PFSK-1 (cell line): ENCODE data around the gene CTAG2.

ENCODE experiments used
- FOXP2 ChIP-seq: optimal IDR thresholded peaks from 2 replicates; pipeline ENCODE3; 2011; ENCODE audit warnings: borderline replicate concordance, control low read depth, inconsistent platforms; ENCODE audit not compliant: insufficient read depth; ENCODE audit errors: extremely low read length, extremely low read depth
- POLR2AphosphoS5 ChIP-seq: IDR thresholded peaks from 2 replicates; pipeline ENCODE4 v1.6.1; 2012; ENCODE audit warnings: low read depth, mild to moderate bottlenecking, control low read depth, low read length, moderate library complexity
- SIN3A ChIP-seq: IDR thresholded peaks from 2 replicates; pipeline ENCODE4 v1.6.1; 2012; ENCODE audit warnings: mild to moderate bottlenecking, low read length, moderate library complexity, borderline replicate concordance; ENCODE audit not compliant: insufficient read depth
- TAF1 ChIP-seq: IDR thresholded peaks from 2 replicates; pipeline ENCODE4 v1.6.1; 2012; ENCODE audit warnings: low read length, control low read depth, borderline replicate concordance; ENCODE audit not compliant: insufficient read depth
- TF ChIP-seq, protein P1 (sequence below), 2 experiments: IDR thresholded peaks; 2 replicates each; pipeline versions ENCODE4 v1.6.1 to v1.8.0; 2011 to 2012; ENCODE audit warnings: low read depth in 2 of 2, low read length in 2 of 2, control low read depth in 1 of 2, inconsistent platforms in 1 of 2, mild to moderate bottlenecking in 1 of 2, moderate library complexity in 1 of 2; ENCODE audit not compliant: insufficient read depth in 1 of 2

Gene CTAG2

DNA sequence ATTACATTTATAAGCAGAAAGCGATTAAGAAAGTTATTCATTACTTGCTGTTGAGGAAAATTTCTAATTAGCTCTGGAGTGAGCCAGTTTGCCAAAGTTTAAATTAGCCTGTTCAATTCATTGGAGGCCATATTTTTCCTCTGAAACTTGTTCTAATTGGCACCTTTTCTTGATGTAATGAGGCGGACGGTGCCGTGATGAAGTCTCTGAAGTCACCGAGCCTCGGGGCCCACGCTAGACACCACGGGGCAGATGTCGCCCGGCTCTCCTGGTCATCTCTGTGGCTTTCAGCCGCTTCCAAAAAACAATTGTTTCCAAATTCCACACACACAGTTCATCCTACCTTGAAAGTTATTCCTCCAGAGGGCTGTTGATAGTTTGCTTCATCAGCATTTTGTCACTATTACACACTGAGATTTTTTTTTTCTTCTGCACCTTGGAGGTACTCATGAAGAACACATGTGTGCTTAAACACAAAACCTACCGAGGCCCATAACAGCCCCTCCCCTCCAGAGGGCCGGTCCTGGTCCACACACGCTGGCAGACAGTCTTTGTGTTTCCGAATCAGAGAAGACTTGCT lies 3.9 kb upstream of the CTAG2 start:
- TF ChIP-seq POLR2AphosphoS5 (no peak), SIN3A (no peak), FOXP2 (no peak), TAF1 (no peak)
- TF ChIP-seq, protein P1, sequence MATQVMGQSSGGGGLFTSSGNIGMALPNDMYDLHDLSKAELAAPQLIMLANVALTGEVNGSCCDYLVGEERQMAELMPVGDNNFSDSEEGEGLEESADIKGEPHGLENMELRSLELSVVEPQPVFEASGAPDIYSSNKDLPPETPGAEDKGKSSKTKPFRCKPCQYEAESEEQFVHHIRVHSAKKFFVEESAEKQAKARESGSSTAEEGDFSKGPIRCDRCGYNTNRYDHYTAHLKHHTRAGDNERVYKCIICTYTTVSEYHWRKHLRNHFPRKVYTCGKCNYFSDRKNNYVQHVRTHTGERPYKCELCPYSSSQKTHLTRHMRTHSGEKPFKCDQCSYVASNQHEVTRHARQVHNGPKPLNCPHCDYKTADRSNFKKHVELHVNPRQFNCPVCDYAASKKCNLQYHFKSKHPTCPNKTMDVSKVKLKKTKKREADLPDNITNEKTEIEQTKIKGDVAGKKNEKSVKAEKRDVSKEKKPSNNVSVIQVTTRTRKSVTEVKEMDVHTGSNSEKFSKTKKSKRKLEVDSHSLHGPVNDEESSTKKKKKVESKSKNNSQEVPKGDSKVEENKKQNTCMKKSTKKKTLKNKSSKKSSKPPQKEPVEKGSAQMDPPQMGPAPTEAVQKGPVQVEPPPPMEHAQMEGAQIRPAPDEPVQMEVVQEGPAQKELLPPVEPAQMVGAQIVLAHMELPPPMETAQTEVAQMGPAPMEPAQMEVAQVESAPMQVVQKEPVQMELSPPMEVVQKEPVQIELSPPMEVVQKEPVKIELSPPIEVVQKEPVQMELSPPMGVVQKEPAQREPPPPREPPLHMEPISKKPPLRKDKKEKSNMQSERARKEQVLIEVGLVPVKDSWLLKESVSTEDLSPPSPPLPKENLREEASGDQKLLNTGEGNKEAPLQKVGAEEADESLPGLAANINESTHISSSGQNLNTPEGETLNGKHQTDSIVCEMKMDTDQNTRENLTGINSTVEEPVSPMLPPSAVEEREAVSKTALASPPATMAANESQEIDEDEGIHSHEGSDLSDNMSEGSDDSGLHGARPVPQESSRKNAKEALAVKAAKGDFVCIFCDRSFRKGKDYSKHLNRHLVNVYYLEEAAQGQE (IDR thresholded peaks at IDR 0.05; ENCODE audit: insufficient read depth in 1 of 2, low read depth in 2 of 2, low read length in 2 of 2), result no peak

DNA sequence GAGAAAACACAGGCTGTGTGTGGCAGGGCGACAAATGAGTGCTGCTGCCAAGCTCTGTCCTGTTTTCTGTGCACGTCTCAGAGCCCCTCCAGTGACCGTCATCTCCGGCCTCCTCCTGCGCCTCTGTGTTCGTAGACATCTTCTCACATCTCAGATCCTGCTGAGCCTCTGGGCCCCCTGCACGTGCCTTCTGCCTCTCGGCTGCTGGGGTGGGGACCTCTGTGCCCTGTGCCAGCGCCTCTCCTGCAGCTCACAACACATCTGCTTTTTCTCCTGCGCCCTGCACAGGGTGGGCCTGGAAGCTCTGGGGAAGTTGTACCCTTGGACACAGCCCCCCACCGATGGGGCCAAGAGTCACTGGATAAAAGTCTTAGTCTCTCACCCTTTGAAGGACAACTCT lies 2.4 kb upstream of the CTAG2 start:
- TF ChIP-seq, protein P1 (IDR thresholded peaks at IDR 0.05; ENCODE audit: insufficient read depth in 1 of 2, low read depth in 2 of 2, low read length in 2 of 2), result no peak
- TF ChIP-seq POLR2AphosphoS5 (no peak), SIN3A (no peak), FOXP2 (no peak), TAF1 (no peak)

DNA sequence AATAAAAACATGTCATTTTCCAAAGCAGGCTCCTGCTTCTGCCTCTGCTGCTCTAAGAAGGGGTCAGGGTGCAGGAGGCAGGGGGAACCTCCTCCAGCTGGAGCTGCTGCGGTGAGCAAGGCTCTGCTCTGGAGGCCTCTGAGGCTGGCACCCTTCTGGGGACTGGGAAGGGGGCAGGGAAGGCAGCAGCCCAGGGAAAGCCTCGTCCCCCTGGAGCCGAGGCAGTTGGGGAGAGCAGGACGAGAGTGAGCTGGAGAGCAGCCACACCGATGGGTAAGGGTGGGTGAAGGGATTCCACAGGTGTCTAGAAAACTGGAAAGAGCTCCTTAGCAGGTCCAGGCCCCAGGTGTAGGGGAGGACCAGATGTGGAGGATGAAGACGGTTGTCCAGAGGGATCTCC lies 2.0 kb upstream of the CTAG2 start:
- TF ChIP-seq TAF1 (no peak), POLR2AphosphoS5 (no peak), FOXP2 (no peak), SIN3A (no peak)
- TF ChIP-seq, protein P1 (IDR thresholded peaks at IDR 0.05; ENCODE audit: insufficient read depth in 1 of 2, low read depth in 2 of 2, low read length in 2 of 2), result no peak

DNA sequence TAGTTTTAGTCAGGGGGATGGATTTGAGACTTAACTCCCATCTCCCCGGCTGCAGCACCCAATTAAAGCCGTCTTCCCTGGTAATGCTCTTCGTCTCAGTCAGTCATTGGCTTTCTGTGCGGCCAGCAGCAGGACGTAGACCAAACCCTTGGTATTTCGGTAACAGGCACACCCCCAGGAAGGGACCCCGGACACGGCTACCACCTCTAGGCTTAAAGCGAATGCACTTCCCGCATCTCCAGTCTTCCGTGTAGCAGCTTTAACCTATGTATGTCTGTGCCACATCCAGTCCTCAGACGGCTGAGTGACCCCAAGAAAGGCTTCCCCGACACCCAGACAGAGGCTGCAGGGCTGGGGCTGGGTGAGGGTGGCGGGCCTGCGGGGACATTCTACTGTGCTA lies 1.5 kb upstream of the CTAG2 start:
- TF ChIP-seq TAF1 (no peak), SIN3A (no peak), FOXP2 (no peak), POLR2AphosphoS5 (no peak)
- TF ChIP-seq, protein P1 (IDR thresholded peaks at IDR 0.05; ENCODE audit: insufficient read depth in 1 of 2, low read depth in 2 of 2, low read length in 2 of 2), result no peak

DNA sequence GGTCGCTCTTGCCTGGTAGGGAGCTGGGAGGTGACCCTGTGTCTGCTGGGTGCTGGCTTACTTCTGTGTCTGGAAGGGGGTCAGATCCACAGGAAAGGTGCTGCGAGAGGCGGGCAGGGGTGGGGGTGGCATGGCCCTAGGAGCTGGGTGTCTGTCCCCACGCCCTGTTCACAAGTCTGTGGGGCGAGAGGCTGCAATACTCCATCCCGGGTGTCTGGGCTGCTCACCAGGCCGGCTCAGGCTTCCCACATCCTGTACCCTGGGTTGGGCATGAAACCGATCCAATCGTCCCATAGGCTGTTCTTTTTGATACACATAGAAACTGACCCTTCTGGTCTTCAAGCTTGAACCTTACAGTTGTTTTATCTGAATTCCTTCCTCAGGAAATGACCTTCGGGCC lies 993 bp upstream of the CTAG2 start:
- TF ChIP-seq TAF1 (no peak), SIN3A (no peak), POLR2AphosphoS5 (no peak), FOXP2 (no peak)
- TF ChIP-seq, protein P1 (IDR thresholded peaks at IDR 0.05; ENCODE audit: insufficient read depth in 1 of 2, low read depth in 2 of 2, low read length in 2 of 2), result no peak
